Measurements from ENCODE around the gene GANC.

DNA sequence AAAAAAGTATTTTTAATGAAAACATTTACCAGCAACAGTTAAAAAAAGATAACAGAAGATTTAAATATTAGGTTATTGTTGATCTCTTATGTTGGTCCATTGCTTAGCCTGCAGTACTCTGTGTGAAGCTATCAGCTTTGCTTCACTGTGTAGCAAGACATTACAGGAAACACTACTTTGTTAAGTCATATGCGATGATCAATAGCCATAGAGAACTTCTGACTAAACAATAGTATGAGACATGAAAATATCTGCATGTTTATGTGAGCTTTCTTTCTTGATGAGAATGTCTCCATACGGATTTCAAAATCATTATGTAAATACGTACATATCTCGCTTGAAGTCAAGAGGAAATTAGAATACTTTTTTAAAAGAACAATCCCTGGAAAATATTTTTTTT, 59.3 kb downstream of the GANC start:
- TF ChIP-seq, protein P1, sequence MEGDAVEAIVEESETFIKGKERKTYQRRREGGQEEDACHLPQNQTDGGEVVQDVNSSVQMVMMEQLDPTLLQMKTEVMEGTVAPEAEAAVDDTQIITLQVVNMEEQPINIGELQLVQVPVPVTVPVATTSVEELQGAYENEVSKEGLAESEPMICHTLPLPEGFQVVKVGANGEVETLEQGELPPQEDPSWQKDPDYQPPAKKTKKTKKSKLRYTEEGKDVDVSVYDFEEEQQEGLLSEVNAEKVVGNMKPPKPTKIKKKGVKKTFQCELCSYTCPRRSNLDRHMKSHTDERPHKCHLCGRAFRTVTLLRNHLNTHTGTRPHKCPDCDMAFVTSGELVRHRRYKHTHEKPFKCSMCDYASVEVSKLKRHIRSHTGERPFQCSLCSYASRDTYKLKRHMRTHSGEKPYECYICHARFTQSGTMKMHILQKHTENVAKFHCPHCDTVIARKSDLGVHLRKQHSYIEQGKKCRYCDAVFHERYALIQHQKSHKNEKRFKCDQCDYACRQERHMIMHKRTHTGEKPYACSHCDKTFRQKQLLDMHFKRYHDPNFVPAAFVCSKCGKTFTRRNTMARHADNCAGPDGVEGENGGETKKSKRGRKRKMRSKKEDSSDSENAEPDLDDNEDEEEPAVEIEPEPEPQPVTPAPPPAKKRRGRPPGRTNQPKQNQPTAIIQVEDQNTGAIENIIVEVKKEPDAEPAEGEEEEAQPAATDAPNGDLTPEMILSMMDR (IDR thresholded peaks at IDR 0.05), result no peak
- TF ChIP-seq GABPB1 (CRISPR knock-in tag; IDR thresholded peaks at IDR 0.05), result no peak
- TF ChIP-seq, protein P2, sequence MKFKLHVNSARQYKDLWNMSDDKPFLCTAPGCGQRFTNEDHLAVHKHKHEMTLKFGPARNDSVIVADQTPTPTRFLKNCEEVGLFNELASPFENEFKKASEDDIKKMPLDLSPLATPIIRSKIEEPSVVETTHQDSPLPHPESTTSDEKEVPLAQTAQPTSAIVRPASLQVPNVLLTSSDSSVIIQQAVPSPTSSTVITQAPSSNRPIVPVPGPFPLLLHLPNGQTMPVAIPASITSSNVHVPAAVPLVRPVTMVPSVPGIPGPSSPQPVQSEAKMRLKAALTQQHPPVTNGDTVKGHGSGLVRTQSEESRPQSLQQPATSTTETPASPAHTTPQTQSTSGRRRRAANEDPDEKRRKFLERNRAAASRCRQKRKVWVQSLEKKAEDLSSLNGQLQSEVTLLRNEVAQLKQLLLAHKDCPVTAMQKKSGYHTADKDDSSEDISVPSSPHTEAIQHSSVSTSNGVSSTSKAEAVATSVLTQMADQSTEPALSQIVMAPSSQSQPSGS (CRISPR knock-in tag; IDR thresholded peaks at IDR 0.05; ENCODE audit: borderline replicate concordance, low read depth), result no peak
- TF ChIP-seq MAX (CRISPR knock-in tag; IDR thresholded peaks at IDR 0.05), result no peak
- TF ChIP-seq ARID4B (CRISPR knock-in tag; IDR thresholded peaks at IDR 0.05; ENCODE audit: borderline replicate concordance), result no peak
- no peak for TF ChIP-seq ATF3 (CRISPR knock-in tag; conservative IDR thresholded peaks at IDR 0.05)
- TF ChIP-seq ZNF138 (CRISPR knock-in tag; conservative IDR thresholded peaks at IDR 0.05), result no peak
- no peak for TF ChIP-seq CREB1 (CRISPR knock-in tag; IDR thresholded peaks at IDR 0.05)
- TF ChIP-seq ELF4 (CRISPR knock-in tag; IDR thresholded peaks at IDR 0.05; ENCODE audit: low read depth), result no peak
- TF ChIP-seq, protein P3, sequence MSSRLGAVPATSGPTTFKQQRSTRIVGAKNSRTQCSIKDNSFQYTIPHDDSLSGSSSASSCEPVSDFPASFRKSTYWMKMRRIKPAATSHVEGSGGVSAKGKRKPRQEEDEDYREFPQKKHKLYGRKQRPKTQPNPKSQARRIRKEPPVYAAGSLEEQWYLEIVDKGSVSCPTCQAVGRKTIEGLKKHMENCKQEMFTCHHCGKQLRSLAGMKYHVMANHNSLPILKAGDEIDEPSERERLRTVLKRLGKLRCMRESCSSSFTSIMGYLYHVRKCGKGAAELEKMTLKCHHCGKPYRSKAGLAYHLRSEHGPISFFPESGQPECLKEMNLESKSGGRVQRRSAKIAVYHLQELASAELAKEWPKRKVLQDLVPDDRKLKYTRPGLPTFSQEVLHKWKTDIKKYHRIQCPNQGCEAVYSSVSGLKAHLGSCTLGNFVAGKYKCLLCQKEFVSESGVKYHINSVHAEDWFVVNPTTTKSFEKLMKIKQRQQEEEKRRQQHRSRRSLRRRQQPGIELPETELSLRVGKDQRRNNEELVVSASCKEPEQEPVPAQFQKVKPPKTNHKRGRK (CRISPR knock-in tag; IDR thresholded peaks at IDR 0.05; ENCODE audit: borderline replicate concordance), result no peak
- TF ChIP-seq, protein P4, sequence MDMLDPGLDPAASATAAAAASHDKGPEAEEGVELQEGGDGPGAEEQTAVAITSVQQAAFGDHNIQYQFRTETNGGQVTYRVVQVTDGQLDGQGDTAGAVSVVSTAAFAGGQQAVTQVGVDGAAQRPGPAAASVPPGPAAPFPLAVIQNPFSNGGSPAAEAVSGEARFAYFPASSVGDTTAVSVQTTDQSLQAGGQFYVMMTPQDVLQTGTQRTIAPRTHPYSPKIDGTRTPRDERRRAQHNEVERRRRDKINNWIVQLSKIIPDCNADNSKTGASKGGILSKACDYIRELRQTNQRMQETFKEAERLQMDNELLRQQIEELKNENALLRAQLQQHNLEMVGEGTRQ (CRISPR knock-in tag; IDR thresholded peaks at IDR 0.05), result no peak
- TF ChIP-seq FOXK1 (CRISPR knock-in tag; IDR thresholded peaks at IDR 0.05), result no peak
- TF ChIP-seq, protein P5, sequence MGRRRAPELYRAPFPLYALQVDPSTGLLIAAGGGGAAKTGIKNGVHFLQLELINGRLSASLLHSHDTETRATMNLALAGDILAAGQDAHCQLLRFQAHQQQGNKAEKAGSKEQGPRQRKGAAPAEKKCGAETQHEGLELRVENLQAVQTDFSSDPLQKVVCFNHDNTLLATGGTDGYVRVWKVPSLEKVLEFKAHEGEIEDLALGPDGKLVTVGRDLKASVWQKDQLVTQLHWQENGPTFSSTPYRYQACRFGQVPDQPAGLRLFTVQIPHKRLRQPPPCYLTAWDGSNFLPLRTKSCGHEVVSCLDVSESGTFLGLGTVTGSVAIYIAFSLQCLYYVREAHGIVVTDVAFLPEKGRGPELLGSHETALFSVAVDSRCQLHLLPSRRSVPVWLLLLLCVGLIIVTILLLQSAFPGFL (CRISPR knock-in tag; IDR thresholded peaks at IDR 0.05; ENCODE audit: borderline replicate concordance), result no peak

Data from WTC11 (cell line).